NCI-H146 (cell line): ENCODE measurements around the gene ADGRG1.
"Not testable (repeated sequence)": the region's sequence is repeated elsewhere in the genome, so short reads cannot be mapped to it uniquely, and the experiment has no call there.

Experiments used
- DNase-seq: peaks from one replicate; lab custom pipeline; 2025; lab: John Stamatoyannopoulos, UW

ADGRG1 gene

DNA sequence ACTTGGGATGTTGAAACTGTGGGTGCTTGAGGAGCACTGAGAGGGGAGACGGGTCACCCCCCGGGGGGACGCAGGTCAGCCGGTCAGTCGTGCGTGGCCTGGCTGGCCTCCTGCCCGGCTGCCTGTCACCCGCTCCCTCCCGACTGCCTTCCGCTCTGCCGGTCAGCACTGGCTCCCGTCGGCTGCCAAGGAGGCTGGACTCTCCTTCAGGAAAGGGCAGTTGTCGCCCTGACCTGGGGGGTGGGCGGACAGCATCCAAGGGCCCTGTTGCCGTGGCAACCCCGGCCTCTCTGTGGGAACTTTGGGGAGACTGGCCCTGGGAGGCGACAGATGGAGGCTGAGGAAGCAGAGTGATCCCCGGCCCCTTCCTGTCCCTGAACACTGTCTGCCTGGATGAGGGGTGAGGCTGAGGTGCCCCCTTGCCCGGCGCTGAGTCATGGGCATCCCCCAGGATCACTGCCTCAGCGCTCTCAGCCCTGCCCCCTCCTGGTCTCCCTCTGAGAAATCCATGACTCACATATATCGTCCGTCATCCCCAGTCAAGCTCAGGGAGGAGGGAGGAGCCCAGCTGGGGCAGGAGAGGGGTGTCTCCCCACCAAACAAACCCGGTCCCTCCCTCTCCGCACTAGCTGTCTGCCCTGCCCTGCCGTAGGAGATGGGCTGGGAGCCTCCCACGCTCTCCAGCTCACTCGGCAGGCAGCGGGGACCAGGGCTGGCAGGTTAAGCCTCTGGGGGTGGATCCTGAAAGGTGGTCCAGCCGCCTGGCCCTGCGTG is at the start of gene ADGRG1:
ADGRG1 (plus strand) TSS at position 623 of the 774 bp plus-strand sequence. CDS start 21,658 bp downstream, outside the sequence.
- no peak for DNase-seq

DNA sequence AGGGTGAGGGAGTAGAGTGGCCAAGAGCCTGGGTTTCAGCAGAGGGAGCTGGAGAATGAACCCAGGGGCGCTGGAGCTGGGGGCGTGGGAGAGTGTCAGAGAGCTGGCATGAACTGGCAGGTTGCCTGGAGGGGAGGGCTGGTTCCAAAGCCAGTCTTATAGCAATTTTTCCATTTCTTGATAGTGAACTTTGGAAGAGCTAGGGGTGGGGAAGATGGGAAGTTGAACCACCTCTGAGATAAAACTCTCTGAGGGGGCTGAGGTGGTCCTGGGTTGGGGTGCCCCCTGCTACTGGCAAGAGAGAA is 49.1 kb upstream of the ADGRG1 start:
- DNase-seq = no peak

DNA sequence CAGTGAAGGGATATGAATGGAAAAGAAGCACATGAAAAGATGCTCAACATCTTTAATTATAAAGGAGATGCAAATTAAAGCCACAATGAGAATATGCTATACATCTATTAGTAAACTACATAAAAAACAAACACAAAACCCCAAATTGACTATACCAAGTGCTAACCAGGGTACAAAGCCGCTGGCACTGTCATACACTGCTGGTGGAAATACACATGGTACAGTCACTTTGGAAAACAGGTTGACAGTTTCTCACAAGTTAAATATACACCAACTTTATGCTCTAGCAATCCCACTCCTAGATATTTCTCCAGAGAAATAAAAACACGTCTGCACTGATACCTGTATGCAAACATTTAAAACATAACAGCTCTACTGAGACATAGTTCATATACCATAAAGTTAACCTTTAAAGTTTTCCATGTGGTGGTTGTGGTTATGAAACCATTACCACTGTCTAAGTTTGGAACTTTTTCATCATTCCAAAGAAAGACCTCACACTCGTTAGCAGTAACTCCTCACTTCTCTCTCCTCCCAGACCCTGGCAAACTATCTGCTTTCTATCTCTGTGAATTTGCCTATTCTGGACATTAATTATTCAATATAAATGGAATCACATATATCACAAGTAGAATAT is 43.3 kb upstream of the ADGRG1 start:
- no peak for DNase-seq

DNA sequence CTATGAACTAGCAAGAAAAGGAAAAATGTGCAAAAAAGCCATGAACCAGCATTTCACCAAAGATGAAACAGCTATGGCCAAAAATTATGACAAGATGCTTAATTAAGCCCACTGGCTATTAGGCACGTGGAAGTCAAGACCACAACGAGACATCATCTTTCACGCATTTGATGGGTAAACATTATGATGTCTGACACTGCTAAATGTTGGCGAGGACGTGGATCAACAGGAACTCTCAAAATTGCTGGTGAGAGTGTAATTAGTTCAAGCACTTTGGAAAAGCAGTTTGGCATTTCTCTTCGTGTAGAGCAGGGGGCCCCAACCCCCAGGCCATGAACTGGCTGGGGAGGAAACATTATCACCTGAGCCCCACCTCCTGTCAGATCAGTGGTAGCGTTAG is 39.6 kb upstream of the ADGRG1 start:
- no peak for DNase-seq

DNA sequence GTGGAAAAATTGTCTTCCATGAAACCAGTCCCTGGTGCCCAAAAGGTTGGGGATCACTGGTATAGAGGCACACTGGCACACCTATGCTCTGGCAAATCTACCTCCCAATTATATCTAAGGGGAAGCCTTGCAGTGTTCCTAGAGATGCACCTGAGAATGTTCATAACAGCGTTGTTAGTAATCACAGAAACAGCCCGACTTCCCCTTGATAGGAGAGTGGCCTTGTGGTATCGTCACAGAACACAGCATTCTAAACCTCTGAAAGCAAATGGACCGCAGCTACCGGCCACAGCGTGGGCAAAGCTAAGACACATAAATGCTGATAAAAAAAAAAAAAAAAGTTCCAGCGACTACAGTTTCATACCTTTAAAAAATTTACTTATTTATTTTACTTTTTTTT is 39.1 kb upstream of the ADGRG1 start:
- DNase-seq = no peak

DNA sequence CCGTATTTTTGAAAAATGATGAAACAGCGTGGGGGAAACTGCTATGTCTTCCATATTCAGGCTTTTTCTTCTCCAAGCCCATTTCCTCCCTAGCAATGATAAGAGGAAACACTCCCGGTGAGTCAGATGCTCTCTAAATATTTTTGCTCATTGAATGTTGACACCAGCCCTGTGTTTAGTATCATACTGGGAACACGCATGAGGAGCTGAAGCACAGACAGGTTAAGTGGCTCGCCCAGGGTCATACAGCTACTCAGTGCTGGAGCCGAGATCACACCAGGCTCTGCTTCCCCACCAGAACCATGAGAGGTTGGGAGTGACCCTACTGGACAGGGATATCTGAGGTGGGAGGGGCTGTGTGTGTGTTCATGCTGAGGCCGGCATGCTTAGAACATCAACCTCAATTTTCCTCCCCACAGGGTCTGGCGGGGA is 37.8 kb upstream of the ADGRG1 start:
- no peak for DNase-seq

DNA sequence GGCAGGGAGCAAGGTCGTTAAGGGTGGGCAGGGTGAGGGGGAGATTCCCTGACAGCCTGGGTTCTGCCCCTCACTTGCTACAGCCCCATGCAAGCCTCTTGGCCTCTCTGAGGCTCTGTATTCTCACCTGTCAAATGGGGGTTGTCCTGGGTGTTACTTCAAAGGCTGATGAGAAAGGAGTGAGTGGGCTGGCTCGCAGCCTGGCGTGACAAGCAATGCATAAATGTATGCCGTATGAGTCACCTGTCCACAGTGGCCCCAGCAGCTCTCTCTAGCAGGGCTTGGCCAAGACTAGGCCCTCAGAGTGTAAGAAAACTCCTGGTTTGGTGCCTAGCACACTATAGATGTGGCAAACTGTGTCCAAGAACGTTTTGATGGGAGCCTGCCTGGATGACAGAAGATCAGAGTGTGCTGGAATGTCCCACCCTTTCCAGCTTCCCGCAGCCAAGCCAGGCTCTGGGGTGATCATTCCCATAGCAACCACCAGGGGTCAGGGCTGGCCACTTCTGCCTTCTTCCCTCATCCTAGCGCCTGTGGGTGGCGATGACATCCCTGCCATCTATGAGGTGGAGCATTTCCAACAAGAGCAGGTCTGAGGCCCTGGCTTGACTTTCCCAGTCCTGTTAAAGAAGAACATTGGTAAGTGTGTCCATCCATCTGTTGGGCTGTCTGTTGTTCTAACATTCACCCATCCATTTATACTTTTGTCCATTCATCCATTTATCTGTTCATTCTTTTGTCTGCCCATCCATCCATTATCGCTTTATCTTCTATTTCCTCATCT is 37.2 kb upstream of the ADGRG1 start:
- DNase-seq = peak; percentile 49

DNA sequence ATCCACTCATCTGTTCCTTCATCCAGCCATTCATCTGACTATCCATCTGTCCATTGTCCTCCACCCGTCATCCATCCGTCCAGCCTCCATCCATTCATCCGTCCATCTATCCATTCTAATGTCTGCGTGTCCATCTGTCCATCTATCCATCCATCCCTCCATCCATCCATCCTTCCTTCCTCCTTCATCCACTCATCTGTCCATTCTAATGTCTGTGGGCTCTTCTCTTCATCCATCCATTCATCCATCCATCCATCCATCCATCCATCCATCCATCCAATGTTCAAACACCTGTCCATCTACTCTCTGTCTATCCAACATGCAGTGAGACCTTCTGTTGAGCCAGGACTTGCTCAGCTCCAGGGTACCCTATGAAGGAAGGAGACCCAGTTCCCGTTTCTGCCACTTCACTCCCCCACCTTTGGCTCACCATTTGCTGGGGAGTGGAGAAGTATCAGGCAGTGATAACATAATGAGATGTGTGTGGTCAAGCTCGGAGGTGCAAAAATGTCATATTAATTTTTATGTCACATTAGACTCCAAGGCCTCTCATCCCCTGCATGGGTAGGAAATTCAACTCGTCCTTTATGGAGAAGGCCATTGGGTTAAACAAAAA is 36.5 kb upstream of the ADGRG1 start:
- no peak for DNase-seq

DNA sequence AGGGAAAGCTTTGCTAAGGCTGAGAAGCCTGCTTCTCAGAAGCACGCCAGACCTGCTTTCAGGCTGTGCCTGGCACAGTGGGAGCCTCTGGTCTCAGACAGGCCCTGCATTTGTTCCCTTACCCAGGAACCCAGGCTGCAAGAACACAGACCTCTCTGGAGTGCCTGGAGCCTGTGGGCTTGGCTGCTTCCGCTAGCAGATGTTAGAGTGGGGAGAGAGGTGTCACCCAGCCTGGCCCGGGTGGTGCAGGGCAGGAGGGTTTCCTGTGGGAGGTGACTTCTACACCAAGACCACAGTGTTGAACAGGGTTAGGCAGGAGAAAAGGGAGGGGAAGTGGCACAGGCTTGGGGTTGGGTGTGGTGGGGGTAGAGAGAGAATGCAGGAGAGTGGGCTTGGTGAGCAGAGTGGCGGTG is 35.8 kb upstream of the ADGRG1 start:
- no peak for DNase-seq

DNA sequence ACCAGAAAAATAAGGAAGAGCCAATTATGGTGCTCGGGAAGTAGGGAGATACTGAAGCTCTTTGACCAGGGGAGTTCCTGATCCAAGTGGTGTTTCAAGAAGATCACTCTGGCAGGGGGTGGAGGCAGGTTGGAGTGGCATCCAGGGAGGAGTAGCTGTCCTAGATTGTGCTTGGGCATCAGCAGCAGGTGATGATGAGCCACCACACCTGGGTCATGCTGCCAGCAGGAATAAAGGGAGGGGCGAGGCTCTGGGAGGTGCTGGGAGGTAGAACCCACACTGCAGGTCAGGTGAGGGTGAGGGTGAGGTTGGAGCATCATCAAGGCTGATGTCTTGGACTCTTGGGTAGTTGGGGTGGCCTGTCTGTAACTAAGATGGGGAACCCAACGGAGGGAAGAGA is 35.4 kb upstream of the ADGRG1 start:
- DNase-seq = no peak

DNA sequence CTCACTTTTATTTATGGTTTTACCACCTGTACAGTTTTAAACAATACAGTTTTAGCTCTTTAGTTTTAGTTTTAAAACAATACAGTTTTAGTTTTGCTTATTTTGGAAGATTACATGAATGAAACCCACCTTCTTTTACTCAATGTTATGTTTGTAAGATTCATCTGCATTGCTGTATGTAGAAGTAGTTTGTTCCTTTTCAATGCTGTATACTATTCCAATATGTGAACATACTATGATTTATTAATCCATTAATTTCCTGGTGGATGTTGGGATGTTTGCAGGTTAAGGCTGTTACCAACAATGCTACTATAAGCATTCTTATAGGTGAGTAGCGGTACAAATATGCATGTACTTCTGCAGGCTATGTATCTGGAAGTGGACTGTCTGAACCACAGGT is 34.4 kb upstream of the ADGRG1 start:
- no peak for DNase-seq

DNA sequence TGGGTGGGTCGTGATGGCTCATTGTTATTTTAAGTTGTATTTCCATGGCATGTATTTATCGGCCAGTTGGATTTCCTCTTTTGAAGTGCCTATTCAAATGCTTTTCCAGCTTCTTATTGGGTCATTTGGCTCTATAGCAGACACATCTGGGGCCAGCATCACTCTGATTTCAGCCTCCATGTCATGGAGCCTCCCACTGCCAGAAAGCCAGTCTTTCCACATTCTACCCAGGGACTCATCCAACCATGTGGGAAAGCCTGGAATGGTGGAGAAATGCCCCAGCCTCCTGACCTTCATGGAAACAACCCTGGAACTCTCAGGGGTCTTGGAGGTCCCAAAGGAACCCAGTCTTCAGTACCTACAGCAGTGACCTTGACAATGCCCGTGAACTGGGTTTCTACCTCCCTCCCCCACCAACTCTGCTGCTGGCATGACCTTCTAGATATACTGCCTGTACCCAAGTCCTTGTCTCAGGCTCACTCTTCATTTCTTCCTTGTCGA is 33.8 kb upstream of the ADGRG1 start:
- DNase-seq = no peak

DNA sequence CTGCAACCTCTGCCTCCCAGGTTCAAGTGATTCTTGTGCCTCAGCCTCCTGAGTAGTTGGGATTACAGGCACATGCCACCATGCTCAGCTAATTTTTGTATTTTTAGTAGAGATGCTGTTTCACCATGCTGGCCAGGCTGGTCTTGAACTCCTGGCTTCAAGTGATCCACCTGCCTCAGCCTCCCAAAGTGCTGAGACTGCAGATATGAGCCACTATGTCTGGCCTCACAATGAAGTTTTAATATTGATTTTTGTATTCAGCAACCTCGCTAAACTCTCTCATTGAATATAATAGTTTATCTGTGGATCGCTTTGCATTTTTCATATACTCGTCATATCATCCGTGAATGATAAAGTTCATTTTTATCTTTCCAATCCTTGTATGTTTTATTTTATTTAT is 32.2 kb upstream of the ADGRG1 start:
- DNase-seq = not testable (repeated sequence)

DNA sequence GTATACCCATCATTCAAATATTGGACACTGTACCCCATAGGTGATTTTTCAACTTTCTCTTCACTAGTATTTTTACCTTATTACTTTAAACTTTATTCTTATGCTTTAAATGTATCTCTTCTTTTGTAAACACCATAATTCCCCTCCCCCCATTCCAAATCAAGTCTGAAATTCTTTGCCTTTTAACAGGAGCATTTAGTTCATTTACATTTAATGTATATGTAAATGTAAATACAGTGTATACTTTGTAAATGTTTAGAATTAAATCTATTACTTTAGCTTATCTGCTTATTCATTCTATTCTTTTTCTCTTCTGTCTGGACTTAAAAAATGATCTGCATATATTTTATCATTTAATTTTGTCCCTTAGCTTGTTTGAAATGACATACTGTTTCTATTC is 30.0 kb upstream of the ADGRG1 start:
- no peak for DNase-seq

DNA sequence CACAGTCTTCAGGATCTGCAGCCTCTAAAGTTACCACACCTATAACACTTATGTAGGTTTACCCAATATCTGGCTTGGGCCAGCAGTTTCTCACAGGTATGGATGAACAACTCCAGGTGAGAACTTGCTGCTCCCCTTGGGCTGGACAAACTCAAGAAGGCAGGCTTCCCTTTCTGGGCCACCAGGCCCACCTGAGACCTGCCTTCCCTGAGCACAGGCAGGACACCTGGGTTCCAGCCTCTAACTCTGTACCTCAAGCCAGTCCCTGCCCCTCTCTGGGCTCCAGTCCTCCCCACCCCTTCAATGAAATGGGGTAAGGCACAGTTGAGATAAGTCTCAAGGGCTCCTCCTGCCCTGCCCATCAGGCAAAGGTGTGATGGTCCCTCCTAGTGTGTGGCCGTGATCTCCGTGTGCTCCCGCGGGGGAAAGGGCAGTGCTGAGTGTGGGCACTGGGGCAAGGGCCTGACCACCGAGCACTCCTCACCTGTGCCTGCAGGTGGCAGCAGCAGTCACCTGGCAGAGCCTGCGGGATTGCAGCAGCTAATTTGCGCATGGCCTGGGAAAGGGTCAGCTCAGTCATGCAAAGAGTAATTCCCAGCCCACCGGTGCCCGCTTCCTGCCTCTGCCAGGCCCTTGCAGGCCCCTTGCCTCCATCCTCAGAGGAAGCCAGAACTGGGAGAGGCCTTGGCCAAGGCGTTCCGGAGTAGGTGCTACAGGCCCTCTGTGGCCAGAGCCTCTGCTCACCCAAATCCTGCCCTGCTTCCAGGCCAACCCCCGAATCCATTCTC is 28.2 kb upstream of the ADGRG1 start:
- peak; percentile 52 for DNase-seq

DNA sequence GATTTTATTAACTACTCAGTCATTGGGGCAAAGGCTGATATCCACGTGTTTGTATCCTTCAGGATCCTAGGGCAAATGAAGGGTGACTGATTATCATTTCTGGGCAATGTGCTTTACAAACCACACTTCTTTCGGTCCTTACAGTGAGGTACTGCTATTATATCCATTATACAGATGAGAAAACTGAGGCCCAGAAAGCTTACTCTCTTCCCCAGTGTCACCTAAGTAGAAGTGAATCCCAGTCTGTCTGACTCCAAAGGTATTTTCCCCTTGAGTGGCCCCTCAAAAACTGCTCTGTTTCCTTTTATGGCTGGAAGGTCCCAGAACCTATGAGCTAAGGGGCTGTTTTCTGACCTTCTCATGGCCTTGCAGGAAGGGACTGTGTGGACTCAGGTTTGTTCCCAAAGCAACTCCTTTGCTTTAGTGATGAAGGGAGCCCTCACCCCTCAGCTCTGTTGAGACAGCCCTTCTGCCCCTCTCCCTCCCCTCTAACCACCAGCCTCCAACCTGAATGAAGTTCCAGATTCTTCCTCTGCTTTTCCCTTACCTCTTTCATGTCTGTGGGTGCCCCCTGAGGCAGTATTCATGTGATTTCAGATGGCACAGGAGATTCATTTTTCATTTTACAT is 27.4 kb upstream of the ADGRG1 start:
- no peak for DNase-seq

DNA sequence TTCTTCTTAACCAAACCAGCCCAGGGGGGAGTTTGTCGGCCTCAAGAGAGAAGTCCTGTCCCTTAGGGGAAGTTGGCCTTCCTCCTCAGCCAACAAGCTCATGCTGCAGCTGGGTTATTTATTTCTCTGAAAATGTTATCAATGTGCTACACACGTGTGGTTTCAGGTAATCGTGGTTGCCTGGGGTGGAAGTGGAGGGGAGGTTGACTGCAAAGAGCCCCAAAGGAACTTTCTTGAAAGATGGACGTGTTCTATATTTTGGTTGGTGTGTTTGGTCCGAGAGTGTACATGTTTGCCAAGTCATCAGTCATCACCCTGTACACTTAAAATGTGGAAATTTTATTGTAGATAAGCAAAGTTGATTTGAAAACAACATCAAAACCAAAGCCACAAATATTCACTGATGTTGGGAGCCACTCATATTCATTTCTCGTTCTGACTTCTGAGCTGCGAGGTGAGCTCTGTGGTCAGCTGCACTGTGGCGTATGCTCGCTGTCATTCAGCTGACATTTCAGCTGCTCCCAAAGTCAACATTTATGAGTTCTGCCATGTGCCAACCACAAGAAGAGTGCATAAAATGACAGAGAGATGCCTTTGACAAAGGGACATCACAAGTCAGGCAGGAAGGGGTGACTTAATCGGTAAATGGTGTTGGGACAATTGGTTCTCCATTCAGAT is 26.5 kb upstream of the ADGRG1 start:
- peak; percentile 61 for DNase-seq

DNA sequence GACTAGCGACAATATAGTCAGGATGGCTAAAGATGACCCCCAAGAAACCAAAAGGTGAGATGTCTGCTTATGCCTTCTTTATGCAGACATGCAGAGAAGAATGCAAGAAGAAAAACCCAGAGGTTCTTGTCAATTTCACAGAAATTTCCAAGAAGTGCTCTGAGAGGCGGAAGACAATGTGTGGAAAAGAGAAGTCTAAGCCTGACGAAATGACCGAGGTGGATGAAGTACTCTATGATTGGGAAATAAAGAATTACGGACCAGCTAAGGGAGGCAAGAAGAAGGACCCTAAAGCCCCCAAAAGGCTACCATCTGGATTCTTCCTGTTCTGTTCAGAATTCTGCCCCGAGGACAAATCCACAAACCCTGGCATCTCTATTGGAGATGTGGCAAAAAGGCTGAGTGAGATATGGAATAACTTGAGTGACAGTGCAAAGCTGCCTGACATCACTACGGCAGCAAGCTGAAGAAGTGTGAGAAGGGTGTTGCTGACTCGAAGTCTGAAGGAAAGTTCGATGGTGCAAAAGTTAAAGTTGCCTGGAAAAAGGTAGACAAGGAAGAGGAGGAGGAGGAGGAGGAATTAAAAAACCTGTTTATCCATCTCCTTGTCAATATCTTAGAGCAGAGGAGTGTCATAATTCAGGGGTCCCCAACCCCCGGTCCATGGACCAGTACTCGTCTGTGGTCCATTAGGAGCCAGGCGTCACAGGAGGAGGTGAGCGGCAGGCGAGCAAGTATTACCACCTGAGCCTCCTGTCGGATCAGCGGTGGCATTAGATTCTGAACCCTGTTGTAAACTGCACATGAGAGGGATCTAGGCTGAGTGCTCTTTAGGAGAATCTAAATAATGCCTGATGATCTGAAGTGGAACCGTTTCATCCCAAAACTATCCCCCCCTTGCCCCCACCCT is 25.1 kb upstream of the ADGRG1 start:
- no peak for DNase-seq

DNA sequence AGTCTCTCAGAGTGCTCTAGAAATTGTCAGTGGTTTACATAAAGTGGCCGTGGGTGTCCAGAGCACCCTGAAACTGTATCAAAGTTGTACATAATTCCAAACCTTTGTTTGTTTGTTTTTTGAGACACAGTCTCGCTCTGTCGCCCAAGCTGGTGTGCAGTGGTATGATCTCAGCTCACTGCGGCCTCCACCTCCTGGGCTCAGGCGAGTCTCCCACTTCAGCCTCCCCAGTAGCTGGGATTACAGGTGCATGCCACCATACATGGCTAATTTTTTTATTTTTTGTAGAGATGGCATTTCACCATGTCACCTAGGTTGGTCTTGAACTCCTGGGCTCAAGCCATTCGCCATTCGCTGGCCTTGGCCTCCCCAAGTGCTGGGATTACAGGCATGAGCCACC is 24.3 kb upstream of the ADGRG1 start:
- DNase-seq = no peak
